Cardiac fibroblast (primary cell): ENCODE results near the gene TMEM134.

Experiments
- DNase-seq, 2 donors: peaks; one replicate each; pipeline versions ENCODE4 v3.0.0 to v3.0.0-alpha.2; 2010; ENCODE audit warnings: low read depth in 2 of 2
- H3K4me3 ChIP-seq, 2 donors: replicated peaks in 1 of 2; 1 replicate in 1 of 2; 2 replicates in 1 of 2; pipeline ENCODE4 v1.5.1; 2011; ENCODE audit warnings: low read depth in 2 of 2, low read length in 2 of 2, mild to moderate bottlenecking in 2 of 2, moderate library complexity in 1 of 2
- TF ChIP-seq, protein P1 (sequence below): IDR thresholded peaks from one replicate; pipeline ENCODE4 v1.5.1; 2011; ENCODE audit warnings: low read depth, mild to moderate bottlenecking, low read length, inconsistent platforms

The TMEM134 gene

DNA sequence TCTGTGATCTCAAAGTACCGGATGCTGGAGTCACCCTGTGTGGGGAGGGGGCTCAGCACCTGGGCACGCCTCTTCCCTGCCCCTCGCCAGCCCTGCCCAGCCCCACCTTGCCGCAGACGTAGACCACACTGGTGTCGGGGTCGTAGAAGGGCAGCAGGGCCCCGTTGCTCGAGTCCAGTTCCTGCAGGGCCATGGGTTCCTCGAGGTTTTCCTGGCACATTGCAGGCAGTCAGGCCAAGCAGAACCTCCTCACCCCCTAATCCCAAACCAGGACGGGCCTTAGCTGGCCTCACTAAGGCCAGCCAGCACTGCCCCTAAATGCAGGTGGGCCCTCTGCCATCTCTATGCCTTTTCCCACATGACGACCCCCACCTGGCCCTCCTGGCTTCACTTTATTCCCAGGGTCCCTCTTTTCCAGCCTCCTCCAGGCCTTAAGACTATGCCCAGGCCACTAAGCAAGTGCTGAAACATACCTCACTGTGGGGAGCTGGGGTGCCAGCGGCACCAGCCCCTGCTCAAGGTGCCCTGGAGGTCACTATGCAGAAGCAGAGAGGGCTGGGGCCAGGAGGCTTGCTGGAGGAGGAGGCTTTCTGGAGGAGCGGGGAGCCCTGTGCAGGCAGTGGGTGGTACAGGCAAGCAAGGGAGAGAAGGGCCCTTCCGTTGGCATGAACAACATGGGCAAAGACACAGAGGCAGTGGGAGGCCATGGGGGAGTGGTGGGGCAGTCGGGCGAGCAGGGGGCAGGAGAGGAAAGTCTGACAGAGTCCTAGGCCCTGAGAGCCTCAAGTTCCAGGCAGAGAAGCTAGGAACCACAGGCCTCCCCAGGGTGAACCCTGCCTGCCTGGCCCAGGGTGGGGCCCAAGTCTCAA lies 28.6 kb downstream of the TMEM134 start:
- TF ChIP-seq, protein P1, sequence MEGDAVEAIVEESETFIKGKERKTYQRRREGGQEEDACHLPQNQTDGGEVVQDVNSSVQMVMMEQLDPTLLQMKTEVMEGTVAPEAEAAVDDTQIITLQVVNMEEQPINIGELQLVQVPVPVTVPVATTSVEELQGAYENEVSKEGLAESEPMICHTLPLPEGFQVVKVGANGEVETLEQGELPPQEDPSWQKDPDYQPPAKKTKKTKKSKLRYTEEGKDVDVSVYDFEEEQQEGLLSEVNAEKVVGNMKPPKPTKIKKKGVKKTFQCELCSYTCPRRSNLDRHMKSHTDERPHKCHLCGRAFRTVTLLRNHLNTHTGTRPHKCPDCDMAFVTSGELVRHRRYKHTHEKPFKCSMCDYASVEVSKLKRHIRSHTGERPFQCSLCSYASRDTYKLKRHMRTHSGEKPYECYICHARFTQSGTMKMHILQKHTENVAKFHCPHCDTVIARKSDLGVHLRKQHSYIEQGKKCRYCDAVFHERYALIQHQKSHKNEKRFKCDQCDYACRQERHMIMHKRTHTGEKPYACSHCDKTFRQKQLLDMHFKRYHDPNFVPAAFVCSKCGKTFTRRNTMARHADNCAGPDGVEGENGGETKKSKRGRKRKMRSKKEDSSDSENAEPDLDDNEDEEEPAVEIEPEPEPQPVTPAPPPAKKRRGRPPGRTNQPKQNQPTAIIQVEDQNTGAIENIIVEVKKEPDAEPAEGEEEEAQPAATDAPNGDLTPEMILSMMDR, result no peak
- DNase-seq, result no peak
- no peak overlapping the region for H3K4me3 ChIP-seq

GRCh38 chr11:67439321-67440228 lies 29.5 kb downstream of the TMEM134 start:
- TF ChIP-seq, protein P1, result peak; percentile 8
- DNase-seq, result peak; percentile 25 to 26
- no peak overlapping the region for H3K4me3 ChIP-seq

- no peak for DNase-seq
Observed at GRCh38 chr11:67438158-67438902, 30.7 kb downstream of the TMEM134 start.

GRCh38 chr11:67437809-67438157 lies 31.3 kb downstream of the TMEM134 start:
- TF ChIP-seq, protein P1, result no peak
- no peak for DNase-seq
- no peak overlapping the region for H3K4me3 ChIP-seq

More at GRCh38 chr11:67438158-67438902, 30.7 kb downstream of the TMEM134 start:
- TF ChIP-seq, protein P1, result no peak
- no peak overlapping the region for H3K4me3 ChIP-seq

- DNase-seq, result no peak
- H3K4me3 ChIP-seq, result no peak within 1 kb of the TSS
- TF ChIP-seq, protein P1, result no peak
Observed at GRCh38 chr11:67437082-67437808, 31.8 kb downstream of the TMEM134 start, which contains the start of gene PTPRCAP. Gene PTPRCAP, minus strand, starts transcription at chr11:67437682. Its CDS starts 63 bp downstream, at chr11:67437619.
